Measurements from ENCODE around the gene BRME1.
A peak's percentile ranks its signal among the peaks of the same experiment; 100 is the strongest.

The BRME1 gene

DNA sequence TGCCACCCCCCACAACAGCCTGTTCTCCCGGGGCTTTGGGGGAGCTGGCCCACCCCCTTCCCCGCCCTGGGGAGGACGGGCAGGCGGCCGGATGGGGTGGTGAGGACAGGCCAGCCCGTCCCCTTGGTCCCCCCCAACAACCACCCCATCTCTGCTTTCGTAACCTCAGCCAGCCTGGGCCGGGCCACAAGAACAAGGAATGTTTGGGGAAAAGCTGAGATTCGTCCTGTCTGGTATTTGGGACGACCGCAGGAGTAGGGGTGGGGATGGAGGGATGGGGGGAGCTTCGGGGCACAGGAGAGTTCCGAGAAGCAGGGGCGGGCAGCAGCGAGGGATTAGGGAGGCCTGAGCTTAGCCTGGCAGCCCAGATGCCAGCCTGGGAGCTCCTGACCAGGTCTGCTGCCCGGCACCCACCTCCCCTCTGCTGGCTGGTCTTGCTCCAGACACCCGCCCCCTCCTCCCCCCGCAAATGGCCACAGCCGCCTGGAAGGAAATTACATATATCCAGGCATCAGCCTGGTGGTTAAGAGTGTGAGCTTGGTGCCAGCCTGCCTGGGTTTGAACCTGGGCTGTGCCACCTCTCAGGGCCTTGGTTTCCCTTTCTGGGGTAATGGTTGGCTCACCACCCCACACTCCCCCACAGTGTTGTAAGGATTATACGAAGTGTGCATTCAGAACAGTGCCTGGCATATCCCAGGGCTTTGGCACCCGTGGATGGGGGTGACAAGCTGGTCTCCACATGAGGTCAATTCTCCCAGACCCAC is 32.6 kb upstream of the BRME1 start, which contains the start of gene PODNL1:
TSS of gene PODNL1 (minus strand) at position 117 of the 764 bp plus-strand sequence. CDS start 236 bp downstream, outside the sequence.
- Histone ChIP-seq H3K4me3 (ENCODE audit: low read depth, low read length) (no peak within 1 kb of the TSS), H3K79me1 (ENCODE audit: low read length) (no peaks in the 10 kb centered on the region), H3K14ac (ENCODE audit: low read length) (no peak within 1 kb of the TSS), H3K27me3 (ENCODE audit: insufficient read depth, low read length) (no peaks in the 10 kb centered on the region), H3K4me2 (ENCODE audit: low read length) (no peak within 1 kb of the TSS), H4K8ac (ENCODE audit: low read depth, low read length) (no peak within 1 kb of the TSS), H3K23ac (ENCODE audit: low read length) (no peak within 1 kb of the TSS), H2BK120ac (ENCODE audit: insufficient read depth, low read length, poor library complexity) (no peak within 1 kb of the TSS), H3K79me2 (ENCODE audit: control insufficient read depth, insufficient read depth, low read length, poor library complexity) (no peaks in the 10 kb centered on the region), H3K9ac (ENCODE audit: low read length) (no peak within 1 kb of the TSS), H3K18ac (ENCODE audit: low read length) (no peak within 1 kb of the TSS), H3K4ac (ENCODE audit: low read depth, low read length) (no peak within 1 kb of the TSS), H4K91ac (ENCODE audit: low read depth, low read length) (no peak within 1 kb of the TSS), H3K4me1 (ENCODE audit: control insufficient read depth in 1 of 2, insufficient read depth in 2 of 2, low read length in 2 of 2) (no peaks in the 10 kb centered on the region), H3K9me3 (ENCODE audit: insufficient read depth, low read depth, low read length) (peaks cover 7% of the 10 kb centered on the region), H2AFZ (ENCODE audit: insufficient read depth, low read length, poor library complexity) (no peak within 1 kb of the TSS), H2AK5ac (ENCODE audit: low read length) (no peak within 1 kb of the TSS), H3K27ac (ENCODE audit: low read depth, low read length) (no peak within 1 kb of the TSS), H2BK5ac (ENCODE audit: low read depth, low read length, poor library complexity) (no peak within 1 kb of the TSS), H4K12ac (ENCODE audit: low read depth, low read length) (no peak within 1 kb of the TSS), H2BK12ac (ENCODE audit: low read length) (no peak within 1 kb of the TSS), H3K36me3 (ENCODE audit: control insufficient read depth in 1 of 2, insufficient read depth in 2 of 2, low read length in 2 of 2) (no peaks in the 10 kb centered on the region)
- no CpG with 5 or more reads among the region's 21 CpGs for WGBS (ENCODE audit: extremely low coverage, insufficient coverage, insufficient read length)
- no peak for DNase-seq

DNA sequence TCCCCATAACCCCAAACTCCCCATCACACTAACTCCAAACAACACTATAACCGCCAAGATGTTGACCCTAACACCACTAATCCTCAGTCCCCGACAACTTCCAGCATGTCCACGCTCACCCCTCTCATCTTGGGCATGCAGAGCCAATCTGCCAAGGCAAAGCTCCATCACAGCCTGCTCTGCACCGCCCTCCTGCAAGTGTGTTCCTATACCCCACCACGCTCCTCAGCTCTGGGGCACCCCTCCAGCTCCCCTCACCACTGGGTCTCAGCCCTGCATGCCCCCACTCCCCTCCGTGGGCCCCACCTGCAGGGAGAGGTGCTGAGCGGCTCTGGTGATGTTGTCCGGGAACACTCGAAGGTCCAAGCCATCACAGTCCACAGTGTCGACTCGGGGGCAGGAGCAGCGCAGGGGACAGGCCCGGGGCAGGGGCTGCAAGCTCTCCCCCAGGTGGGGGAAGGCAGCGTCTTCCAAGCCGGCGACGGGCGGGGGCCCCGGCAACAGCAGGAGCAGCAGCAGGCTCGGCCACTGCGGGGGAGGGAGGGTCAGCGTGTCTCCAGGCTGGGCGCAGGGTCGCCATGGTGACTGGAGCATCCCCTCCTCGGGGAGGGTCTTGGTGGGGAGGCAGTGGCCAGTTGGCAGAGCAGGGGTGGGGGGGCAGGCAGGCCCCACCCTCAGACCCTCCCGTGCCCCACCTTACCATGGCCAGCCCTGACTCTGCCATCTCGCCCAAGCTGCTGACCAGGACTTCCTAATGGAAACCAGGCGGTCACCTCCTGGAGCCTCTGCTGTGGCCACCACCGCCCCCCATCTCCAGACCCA is 31.8 kb upstream of the BRME1 start:
- H3K79me2 ChIP-seq (ENCODE audit: control insufficient read depth, insufficient read depth, low read length, poor library complexity), result no peaks in the 10 kb centered on the region
- no peak overlapping the region for H4K12ac ChIP-seq (ENCODE audit: low read depth, low read length)
- WGBS (ENCODE audit: extremely low coverage, insufficient coverage, insufficient read length), result no CpG with 5 or more reads among the region's 29 CpGs
- H2BK120ac ChIP-seq (ENCODE audit: insufficient read depth, low read length, poor library complexity), result no peak overlapping the region
- no peak overlapping the region for H3K4me2 ChIP-seq (ENCODE audit: low read length)
- no peak overlapping the region for H3K4me3 ChIP-seq (ENCODE audit: low read depth, low read length)
- H3K9me3 ChIP-seq (ENCODE audit: insufficient read depth, low read depth, low read length), result peaks cover 7% of the 10 kb centered on the region
- no peaks in the 10 kb centered on the region for H3K27me3 ChIP-seq (ENCODE audit: insufficient read depth, low read length)
- H4K91ac ChIP-seq (ENCODE audit: low read depth, low read length), result no peak overlapping the region
- no peaks in the 10 kb centered on the region for H3K36me3 ChIP-seq (ENCODE audit: control insufficient read depth in 1 of 2, insufficient read depth in 2 of 2, low read length in 2 of 2)
- H3K27ac ChIP-seq (ENCODE audit: low read depth, low read length), result no peak overlapping the region
- no peak overlapping the region for H3K18ac ChIP-seq (ENCODE audit: low read length)
- no peak overlapping the region for H2AFZ ChIP-seq (ENCODE audit: insufficient read depth, low read length, poor library complexity)
- no peak overlapping the region for H2BK5ac ChIP-seq (ENCODE audit: low read depth, low read length, poor library complexity)
- no peak for DNase-seq
- H3K79me1 ChIP-seq (ENCODE audit: low read length), result no peaks in the 10 kb centered on the region
- H3K23ac ChIP-seq (ENCODE audit: low read length), result no peak overlapping the region
- H2BK12ac ChIP-seq (ENCODE audit: low read length), result no peak overlapping the region
- no peak overlapping the region for H4K8ac ChIP-seq (ENCODE audit: low read depth, low read length)
- no peak overlapping the region for H3K4ac ChIP-seq (ENCODE audit: low read depth, low read length)
- H3K4me1 ChIP-seq (ENCODE audit: control insufficient read depth in 1 of 2, insufficient read depth in 2 of 2, low read length in 2 of 2), result no peaks in the 10 kb centered on the region
- no peak overlapping the region for H3K9ac ChIP-seq (ENCODE audit: low read length)
- no peak overlapping the region for H2AK5ac ChIP-seq (ENCODE audit: low read length)
- no peak overlapping the region for H3K14ac ChIP-seq (ENCODE audit: low read length)

DNA sequence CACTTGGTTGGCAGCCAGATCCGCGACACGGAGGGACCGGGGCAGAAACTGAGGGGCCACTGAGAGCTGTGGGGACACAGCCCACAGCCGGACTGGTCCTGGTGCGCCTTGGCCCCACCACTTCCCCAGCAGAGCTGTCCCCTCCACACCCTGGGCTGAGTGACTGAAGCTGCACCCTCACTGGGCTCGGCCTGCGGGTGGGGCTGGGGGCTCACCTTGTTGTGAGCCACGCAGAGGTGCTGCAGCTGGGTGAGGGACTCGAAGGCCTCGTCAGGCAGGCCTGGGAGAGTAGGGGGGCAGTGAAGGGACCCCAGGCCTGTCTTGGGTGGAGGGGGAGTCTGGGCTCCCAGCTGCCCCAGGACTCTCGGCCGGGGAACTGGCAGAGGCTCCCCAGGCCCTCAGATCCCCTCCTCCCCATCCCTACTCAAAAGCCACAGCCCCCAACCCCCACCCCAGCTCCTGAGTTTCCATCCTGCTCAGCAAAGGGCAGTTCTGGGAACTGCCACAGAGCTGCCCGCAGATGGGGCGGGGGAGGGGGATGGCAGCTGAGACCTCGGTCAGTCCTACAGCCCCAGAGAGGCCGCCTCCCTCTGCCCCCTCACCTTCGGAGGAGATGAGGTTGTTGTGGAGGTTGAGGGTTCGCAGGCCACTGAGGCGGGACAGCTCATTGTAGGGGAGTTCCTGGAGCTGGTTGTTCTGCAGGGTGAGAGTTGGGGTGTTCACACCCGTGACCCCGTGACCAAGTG is 30.0 kb upstream of the BRME1 start:
- H3K36me3 ChIP-seq (ENCODE audit: control insufficient read depth in 1 of 2, insufficient read depth in 2 of 2, low read length in 2 of 2), result peaks cover 2 to 4% of the 10 kb centered on the region in 2 experiments
- H4K12ac ChIP-seq (ENCODE audit: low read depth, low read length), result no peak overlapping the region

DNA sequence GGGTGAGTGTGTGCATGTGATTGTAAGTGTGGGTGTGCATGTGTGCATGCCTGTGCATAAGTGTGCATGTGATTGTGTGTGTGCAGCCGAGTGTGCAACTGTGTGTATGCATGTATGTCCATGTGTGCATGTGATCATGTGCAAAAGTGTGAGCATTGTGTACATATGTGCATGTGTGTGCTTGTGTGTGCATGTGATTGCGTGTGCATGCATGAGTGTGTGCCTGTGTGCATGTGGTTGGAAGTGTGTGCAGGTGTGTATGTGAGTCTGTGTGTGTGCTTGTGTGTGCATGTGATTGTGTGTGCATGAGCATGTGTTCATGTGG is 28.8 kb upstream of the BRME1 start:
- Histone ChIP-seq H3K79me2 (ENCODE audit: control insufficient read depth, insufficient read depth, low read length, poor library complexity) (no peaks in the 10 kb centered on the region), H4K91ac (ENCODE audit: low read depth, low read length) (no peak overlapping the region), H2AFZ (ENCODE audit: insufficient read depth, low read length, poor library complexity) (no peak overlapping the region), H3K14ac (ENCODE audit: low read length) (no peak overlapping the region), H3K27ac (ENCODE audit: low read depth, low read length) (no peak overlapping the region), H3K27me3 (ENCODE audit: insufficient read depth, low read length) (no peaks in the 10 kb centered on the region), H2AK5ac (ENCODE audit: low read length) (no peak overlapping the region), H3K9me3 (ENCODE audit: insufficient read depth, low read depth, low read length) (peaks cover 5% of the 10 kb centered on the region), H3K9ac (ENCODE audit: low read length) (no peak overlapping the region), H3K4me3 (ENCODE audit: low read depth, low read length) (peak overlapping the region; percentile 25), H2BK5ac (ENCODE audit: low read depth, low read length, poor library complexity) (no peak overlapping the region), H3K36me3 (ENCODE audit: control insufficient read depth in 1 of 2, insufficient read depth in 2 of 2, low read length in 2 of 2) (peaks cover 11 to 12% of the 10 kb centered on the region in 2 experiments), H4K12ac (ENCODE audit: low read depth, low read length) (no peak overlapping the region), H3K23ac (ENCODE audit: low read length) (peak overlapping the region; percentile 5), H3K4me1 (ENCODE audit: control insufficient read depth in 1 of 2, insufficient read depth in 2 of 2, low read length in 2 of 2) (no peaks in the 10 kb centered on the region), H4K8ac (ENCODE audit: low read depth, low read length) (no peak overlapping the region), H2BK120ac (ENCODE audit: insufficient read depth, low read length, poor library complexity) (no peak overlapping the region), H3K18ac (ENCODE audit: low read length) (no peak overlapping the region), H2BK12ac (ENCODE audit: low read length) (no peak overlapping the region), H3K4me2 (ENCODE audit: low read length) (no peak overlapping the region), H3K79me1 (ENCODE audit: low read length) (no peaks in the 10 kb centered on the region), H3K4ac (ENCODE audit: low read depth, low read length) (no peak overlapping the region)
- no CpG with 5 or more reads among the region's 2 CpGs for WGBS (ENCODE audit: extremely low coverage, insufficient coverage, insufficient read length)
- no peak for DNase-seq

More for the DNA sequence above, 30.0 kb upstream of the BRME1 start:
- H2BK120ac ChIP-seq (ENCODE audit: insufficient read depth, low read length, poor library complexity), result no peak overlapping the region
- no peak overlapping the region for H4K8ac ChIP-seq (ENCODE audit: low read depth, low read length)
- no peaks in the 10 kb centered on the region for H3K27me3 ChIP-seq (ENCODE audit: insufficient read depth, low read length)
- H3K14ac ChIP-seq (ENCODE audit: low read length), result no peak overlapping the region
- H2BK5ac ChIP-seq (ENCODE audit: low read depth, low read length, poor library complexity), result no peak overlapping the region
- H3K79me1 ChIP-seq (ENCODE audit: low read length), result no peaks in the 10 kb centered on the region
- H2AK5ac ChIP-seq (ENCODE audit: low read length), result no peak overlapping the region
- H2AFZ ChIP-seq (ENCODE audit: insufficient read depth, low read length, poor library complexity), result no peak overlapping the region
- DNase-seq, result no peak
- H3K23ac ChIP-seq (ENCODE audit: low read length), result no peak overlapping the region
- H4K91ac ChIP-seq (ENCODE audit: low read depth, low read length), result no peak overlapping the region
- WGBS (ENCODE audit: extremely low coverage, insufficient coverage, insufficient read length), result no CpG with 5 or more reads among the region's 22 CpGs
- no peak overlapping the region for H3K4me2 ChIP-seq (ENCODE audit: low read length)
- H2BK12ac ChIP-seq (ENCODE audit: low read length), result no peak overlapping the region
- no peak overlapping the region for H3K9ac ChIP-seq (ENCODE audit: low read length)
- H3K4ac ChIP-seq (ENCODE audit: low read depth, low read length), result no peak overlapping the region
- no peak overlapping the region for H3K27ac ChIP-seq (ENCODE audit: low read depth, low read length)
- no peaks in the 10 kb centered on the region for H3K4me1 ChIP-seq (ENCODE audit: control insufficient read depth in 1 of 2, insufficient read depth in 2 of 2, low read length in 2 of 2)
- H3K18ac ChIP-seq (ENCODE audit: low read length), result no peak overlapping the region
- peaks cover 5% of the 10 kb centered on the region for H3K9me3 ChIP-seq (ENCODE audit: insufficient read depth, low read depth, low read length)
- no peak overlapping the region for H3K4me3 ChIP-seq (ENCODE audit: low read depth, low read length)
- H3K79me2 ChIP-seq (ENCODE audit: control insufficient read depth, insufficient read depth, low read length, poor library complexity), result no peaks in the 10 kb centered on the region
